ENCODE data around the gene UNKL.

The UNKL gene

GRCh38 chr16:1398826-1399581 is 15.5 kb downstream of the UNKL start:
- no peak for DNase-seq

DNA sequence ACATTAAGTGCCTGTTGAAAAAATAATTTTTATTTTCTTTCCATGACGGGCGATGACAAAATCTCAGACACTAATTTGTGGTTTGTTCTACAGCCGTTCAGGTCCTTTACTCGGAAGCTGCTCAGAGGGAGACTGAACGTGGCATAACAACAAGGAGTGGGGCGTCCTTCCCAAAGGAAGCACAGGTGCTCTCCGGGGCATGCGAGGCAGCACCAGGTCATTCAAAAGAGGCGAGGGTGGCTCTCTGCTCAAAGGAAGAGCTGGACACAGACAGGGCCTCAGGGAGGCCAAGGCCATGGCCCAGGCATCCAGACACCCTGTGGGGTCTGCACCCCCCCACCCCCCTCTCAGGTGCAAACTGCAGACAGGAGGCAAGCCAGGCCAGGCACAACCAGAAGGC is 16.2 kb downstream of the UNKL start:
- no peak for DNase-seq

- no peak for DNase-seq
Observed at GRCh38 chr16:1397779-1398178, 16.7 kb downstream of the UNKL start.

GRCh38 chr16:1395444-1396031 is 19.0 kb downstream of the UNKL start:
- no peak for DNase-seq

DNA sequence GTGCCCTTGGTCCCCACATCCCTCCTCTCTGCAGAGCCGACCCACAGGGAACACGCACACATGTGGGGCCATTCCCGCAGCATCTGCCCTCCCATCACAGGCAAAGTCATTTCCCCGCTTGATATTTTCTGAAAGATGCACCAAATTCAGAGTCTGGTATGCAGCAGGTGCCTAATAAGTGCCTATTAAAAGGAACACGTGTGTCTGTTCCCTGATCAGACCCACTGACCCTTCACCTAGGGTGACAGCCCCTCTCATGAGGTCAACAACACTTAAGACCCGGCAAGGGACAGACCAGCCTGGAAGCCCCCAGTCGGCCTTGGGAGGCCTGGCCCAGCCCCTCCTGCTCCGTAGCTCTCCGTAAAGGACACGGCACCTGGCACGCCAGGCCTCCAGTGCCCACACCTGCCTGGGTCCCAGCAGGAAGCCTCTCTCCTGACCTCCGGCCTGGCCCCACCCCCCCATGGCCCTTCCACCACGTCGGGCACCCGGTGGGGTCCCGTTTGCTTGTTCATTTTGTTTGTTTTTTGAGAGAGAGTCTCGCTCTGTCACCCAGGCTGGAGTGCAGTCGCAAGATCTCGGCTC is 20.0 kb downstream of the UNKL start:
- DNase-seq: no peak

GRCh38 chr16:1393613-1394176 is 20.8 kb downstream of the UNKL start:
- DNase-seq: no peak

DNA sequence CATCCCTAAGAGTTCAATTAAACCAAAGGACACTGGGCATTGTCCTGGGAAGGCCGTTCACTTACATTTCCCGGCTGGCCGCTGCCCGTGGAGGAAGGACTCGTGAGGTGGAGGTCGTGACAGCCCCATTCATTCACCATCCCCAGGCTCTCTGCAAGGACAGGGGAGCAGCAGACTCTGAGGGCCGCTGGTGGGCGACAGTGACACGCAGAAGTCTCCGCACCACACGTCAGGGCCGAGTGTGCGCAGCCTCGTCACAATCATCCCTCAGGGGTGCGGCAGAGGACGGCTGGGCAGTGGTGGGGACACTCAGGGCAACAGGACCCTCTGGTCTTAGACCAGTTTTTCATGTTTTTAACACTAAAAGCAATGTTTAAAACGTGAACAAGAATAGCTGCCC is 21.7 kb downstream of the UNKL start:
- no peak for DNase-seq

DNA sequence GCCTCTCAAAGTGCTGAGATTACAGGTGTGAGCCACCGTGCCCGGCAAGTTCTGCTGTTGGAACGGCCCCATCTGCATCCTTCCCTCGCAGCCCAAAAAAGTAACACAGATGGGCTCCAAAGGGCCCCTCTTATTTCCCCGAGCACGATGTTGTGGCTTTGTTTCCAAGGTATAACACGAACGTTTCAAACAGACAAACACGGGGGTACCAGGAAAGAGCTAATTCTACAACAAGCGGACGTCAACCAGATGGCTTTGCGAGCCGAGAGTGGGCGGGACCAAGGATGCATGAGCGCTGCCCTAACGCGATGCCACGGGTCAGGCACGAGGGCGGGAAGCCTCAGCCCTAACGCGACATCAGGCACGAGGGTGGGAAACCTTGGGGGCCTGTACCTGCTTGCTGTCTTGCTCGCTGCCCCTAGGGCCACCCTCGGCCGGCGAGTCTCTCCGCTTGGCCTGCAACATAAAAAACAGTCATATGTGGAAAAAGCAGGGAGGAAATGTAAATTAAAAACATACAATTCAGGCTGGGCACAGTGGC is 24.2 kb downstream of the UNKL start:
- DNase-seq: no peak

- no peak for DNase-seq
Observed at GRCh38 chr16:1389762-1390161, 24.7 kb downstream of the UNKL start.

- no peak for DNase-seq
Observed at GRCh38 chr16:1387331-1387730, 27.2 kb downstream of the UNKL start.

- no peak for DNase-seq
Observed at GRCh38 chr16:1385232-1385631, 29.3 kb downstream of the UNKL start.

DNA sequence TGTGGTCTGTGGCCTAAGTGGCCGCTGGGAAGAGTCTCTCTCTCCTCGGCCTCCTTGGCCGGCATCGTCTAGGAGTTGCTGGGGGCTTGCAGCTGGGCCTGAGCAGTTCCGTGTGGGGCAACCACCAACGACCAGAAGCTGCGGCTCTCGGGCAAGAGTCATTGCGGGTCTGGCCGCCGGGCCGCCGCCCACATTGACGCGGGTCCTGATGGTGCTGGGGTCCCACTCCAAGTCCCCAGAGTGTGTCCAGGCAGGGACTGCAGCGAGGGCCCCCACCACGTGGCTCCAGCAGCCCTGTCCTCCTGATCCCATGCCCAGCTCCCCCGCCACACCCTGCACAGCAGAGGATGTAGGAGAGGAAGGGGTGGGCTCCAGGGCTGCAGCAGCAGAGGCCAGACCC is 30.9 kb downstream of the UNKL start:
- no peak for DNase-seq

DNA sequence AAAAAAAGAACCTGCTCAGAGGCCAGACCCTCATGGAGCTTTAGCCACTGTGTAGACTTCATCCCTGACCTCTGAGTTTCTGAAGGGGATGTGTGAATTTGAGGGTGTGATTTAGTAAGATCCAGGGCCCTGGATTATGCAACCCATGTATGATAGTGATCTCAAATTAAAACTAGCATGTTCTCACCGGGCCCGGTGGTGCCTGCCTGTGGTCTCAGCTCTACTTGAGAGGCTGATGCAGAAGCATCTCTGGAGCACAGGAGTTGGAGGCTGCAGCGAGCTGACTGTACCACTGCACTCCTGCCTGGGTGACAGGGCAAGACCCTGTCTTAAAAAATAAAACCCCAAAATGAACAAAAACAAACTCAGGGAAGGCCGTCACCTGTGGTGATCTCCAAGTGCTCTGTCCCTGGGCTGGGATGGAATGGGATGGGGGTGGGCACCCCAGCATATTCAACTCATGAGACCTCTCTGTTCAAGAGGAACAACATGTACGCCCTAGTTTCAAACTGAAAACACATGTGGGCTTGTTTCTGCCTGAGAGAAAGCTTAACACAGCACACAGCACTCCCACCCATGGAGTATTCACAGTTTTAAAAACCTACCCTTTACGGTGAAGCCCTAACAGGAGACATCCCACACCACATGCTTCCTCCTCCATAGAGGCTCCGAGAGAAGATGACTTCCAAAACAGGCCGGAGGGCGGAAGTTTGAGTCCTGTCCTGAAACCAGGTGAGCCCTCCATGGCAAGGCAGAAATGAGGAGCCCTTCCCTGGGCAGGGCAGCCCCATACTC is 32.7 kb downstream of the UNKL start:
- no peak for DNase-seq

DNA sequence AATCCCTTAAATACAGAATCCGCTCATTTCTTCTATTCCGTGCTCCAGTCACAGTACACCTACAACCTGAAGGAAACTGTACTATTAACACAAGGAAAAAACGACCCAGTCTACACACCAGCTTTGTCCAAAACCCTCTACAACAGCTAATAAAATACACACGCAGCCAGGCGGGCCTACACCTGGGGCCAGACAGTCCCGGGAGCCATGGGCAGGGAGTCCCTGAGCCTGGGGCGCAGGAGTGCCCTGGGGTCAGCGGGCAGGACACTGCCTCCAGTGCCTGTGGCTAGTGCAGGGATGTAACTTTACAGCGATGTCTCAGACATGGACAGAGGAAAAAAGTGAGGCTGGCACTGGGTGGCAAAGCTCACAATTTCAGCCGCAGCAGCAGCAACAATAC is 34.3 kb downstream of the UNKL start:
- DNase-seq: no peak

GRCh38 chr16:1379304-1380076 is 35.0 kb downstream of the UNKL start:
- DNase-seq: peak; percentile 73 to 79

GRCh38 chr16:1378804-1379303 is 35.6 kb downstream of the UNKL start:
- peak; percentile 63 to 65 for DNase-seq

DNA sequence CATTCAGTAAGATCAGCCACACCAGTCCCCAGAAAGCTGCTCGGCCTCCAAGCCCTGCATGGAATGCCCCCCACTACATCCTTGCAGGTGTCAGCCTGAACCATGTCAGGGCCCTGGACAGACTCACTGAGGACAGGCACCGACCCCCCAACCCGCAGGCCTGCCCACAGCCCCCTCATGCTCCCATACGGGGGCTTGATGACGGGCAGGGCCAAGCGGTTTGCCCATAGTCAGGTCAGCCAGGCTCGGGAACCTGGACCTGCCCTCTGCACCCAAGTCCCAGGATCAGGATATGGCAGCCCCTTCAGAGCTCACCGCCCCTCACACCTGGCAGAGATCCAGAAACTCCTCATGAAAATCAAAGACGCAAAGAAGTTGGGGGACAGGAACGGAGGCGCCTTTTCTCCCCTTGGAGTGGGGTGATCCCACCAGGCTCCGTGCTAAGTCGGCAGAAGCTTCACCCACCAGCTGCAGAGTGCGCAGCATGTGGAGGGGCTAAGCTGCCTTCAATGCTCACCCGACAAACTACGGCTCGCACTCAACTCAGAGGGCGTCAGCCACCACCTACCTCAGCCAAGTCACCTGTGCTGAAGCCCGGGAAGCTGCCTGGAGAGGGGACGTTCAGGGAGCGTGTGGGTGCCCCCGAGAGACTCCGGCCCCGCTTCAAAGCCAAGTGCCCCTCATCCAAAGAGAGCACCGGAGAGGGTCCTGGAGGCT is 36.3 kb downstream of the UNKL start:
- DNase-seq: no peak

DNA sequence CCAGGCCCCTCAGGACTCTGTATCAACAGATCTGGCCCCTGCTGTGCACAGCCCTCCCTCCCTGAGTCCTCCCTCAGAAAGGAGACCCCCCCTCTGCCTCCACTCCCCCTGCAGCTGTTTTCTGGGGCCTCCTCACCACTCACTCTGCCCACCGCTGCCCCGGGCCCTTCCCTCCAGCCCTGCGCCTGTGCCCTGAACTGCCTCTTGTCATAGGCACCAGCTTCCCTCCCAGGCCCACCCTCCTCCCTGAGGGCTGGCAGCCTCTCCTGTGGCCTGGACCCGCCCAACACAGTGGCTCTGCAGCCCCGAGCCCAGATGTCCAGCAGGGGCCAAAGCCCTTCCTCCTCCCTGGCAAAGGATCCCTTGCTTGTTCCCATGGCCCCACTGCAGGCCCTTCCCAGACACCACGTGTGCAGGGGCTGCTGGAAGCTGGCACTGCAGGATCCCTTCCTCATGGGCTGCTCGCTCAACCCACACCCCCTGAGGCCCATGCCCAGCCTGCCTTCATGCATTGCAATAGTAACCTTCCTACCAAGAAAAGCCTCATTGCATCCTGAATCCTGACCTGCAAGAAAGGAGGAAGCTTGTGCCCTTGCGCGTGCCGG is 37.0 kb downstream of the UNKL start:
- no peak for DNase-seq

DNA sequence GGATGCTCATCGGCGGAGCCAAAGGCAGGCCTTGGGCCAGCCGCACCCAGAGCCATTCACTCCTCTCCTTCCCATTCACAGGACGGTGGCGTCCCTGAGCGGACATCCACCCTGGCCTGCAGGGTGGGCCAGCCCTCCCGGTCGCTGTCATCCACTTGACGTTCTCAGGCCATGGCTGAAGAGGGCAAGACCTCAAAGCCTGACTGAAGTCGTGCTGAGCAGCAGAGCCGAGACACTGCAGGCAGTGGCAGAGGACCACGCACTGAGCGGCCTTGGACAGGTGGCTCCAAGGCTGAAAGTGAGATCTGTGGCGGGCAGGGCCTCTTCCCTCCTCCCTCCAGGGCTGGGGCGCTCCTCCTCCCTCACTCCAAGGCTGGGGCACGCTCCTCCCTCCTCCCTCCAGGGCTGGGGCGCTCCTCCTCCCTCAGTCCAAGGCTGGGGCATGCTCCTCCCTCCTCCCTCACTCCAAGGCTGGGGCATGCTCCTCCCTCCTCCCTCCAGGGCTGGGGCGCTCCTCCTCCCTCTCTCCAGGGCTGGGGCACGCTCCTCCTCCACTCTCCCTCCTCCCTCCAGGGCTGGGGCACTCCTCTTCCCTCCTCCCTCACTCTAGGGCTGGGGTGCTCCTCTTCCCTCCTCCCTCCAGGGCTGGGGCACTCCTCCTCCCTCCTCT is 38.6 kb downstream of the UNKL start:
- DNase-seq: no peak

DNA sequence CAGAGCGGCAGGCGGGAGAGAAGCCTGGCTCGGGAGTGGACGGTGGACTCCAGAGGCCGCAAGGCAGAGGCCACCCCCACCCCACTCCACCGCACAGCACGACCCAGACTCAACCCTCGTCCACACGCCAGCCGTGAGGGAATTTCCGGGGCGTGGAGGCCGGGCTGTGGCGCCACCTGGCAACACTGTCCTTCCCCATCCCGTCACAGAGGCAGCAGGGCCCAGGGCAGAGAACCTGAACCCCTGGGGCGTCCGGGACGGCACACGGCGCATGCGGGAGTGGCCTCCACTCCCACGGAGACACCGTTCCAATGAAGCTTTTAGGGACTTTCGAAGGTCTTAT is 39.2 kb downstream of the UNKL start:
- DNase-seq: no peak
